ENCODE data around the gene ATP2B3.

Gene ATP2B3

GRCh38 chrX:153488231-153488914 is 29.1 kb upstream of the ATP2B3 start:
- FAIRE-seq (no peak), DNase-seq (ENCODE audit: insufficient read length, low spot score) (no peak)
- no peak for TF ChIP-seq CTCF (IDR thresholded peaks at IDR 0.05; ENCODE audit: insufficient read depth, missing control alignments)

- no peak for TF ChIP-seq CTCF (IDR thresholded peaks at IDR 0.05; ENCODE audit: insufficient read depth, missing control alignments)
- no peak for FAIRE-seq
- no peak for DNase-seq (ENCODE audit: insufficient read length, low spot score)
Observed at GRCh38 chrX:153490217-153490930, 27.1 kb upstream of the ATP2B3 start.

- FAIRE-seq (no peak), DNase-seq (ENCODE audit: insufficient read length, low spot score) (no peak)
- no peak for TF ChIP-seq CTCF (IDR thresholded peaks at IDR 0.05; ENCODE audit: insufficient read depth, missing control alignments)
Observed at GRCh38 chrX:153491351-153491914, 26.0 kb upstream of the ATP2B3 start.

- FAIRE-seq (no peak), DNase-seq (ENCODE audit: insufficient read length, low spot score) (no peak)
- TF ChIP-seq CTCF (IDR thresholded peaks at IDR 0.05; ENCODE audit: insufficient read depth, missing control alignments): no peak
Observed at GRCh38 chrX:153491918-153492317, 25.5 kb upstream of the ATP2B3 start.

GRCh38 chrX:153492543-153492942 is 24.9 kb upstream of the ATP2B3 start:
- no peak for FAIRE-seq
- no peak for DNase-seq (ENCODE audit: insufficient read length, low spot score)
- no peak for TF ChIP-seq CTCF (IDR thresholded peaks at IDR 0.05; ENCODE audit: insufficient read depth, missing control alignments)

GRCh38 chrX:153493085-153493484 is 24.4 kb upstream of the ATP2B3 start:
- DNase-seq (ENCODE audit: insufficient read length, low spot score) (no peak), FAIRE-seq (no peak)
- TF ChIP-seq CTCF (IDR thresholded peaks at IDR 0.05; ENCODE audit: insufficient read depth, missing control alignments): no peak

- no peak for TF ChIP-seq CTCF (IDR thresholded peaks at IDR 0.05; ENCODE audit: insufficient read depth, missing control alignments)
- FAIRE-seq (no peak), DNase-seq (ENCODE audit: insufficient read length, low spot score) (no peak)
Observed at GRCh38 chrX:153494061-153494460, 23.4 kb upstream of the ATP2B3 start.

All from D721Med (cell line).